ENCODE results near the gene CCDC186. TPM values are rescaled to one million over a fixed set of nuclear protein-coding genes. Genes with fewer than 3 reads are reported as not detected.

CCDC186 gene
- total RNA-seq, 1 experiment from 2014 or later = 17.1 TPM

GRCh38 chr10:114176511-114176910 is 2.5 kb upstream of the CCDC186 start:
- Histone ChIP-seq H3K4me3 (replicated peaks in 1 of 2; ENCODE audit: low read depth in 1 of 2, low read length in 2 of 2) (no peak overlapping the region), H3K9ac (ENCODE audit: low read length) (no peak overlapping the region), H3K27ac (ENCODE audit: low read depth, low read length) (no peak overlapping the region), H3K36me3 (ENCODE audit: control insufficient read depth in 1 of 2, insufficient read depth in 2 of 2, low read length in 2 of 2) (no peaks in the 10 kb centered on the region), H3K9me3 (ENCODE audit: control insufficient read depth in 1 of 2, insufficient read depth in 1 of 2, low read depth in 1 of 2, low read length in 2 of 2) (no peaks in the 10 kb centered on the region), H4K20me1 (ENCODE audit: insufficient read depth) (no peaks in the 10 kb centered on the region), H3K27me3 (ENCODE audit: insufficient read depth, low read length) (no peaks in the 10 kb centered on the region), H3K9me2 (ENCODE audit: insufficient read depth) (no peaks in the 10 kb centered on the region), H3K4me2 (ENCODE audit: low read length) (no peak overlapping the region), H2AFZ (ENCODE audit: low read depth, low read length, poor library complexity, severe bottlenecking) (no peak overlapping the region), H3K79me2 (ENCODE audit: insufficient read depth, low read length) (peaks cover 22% of the 10 kb centered on the region), H3K4me1 (ENCODE audit: control insufficient read depth in 1 of 2, insufficient read depth in 2 of 2, low read length in 2 of 2) (peaks cover 9 to 19% of the 10 kb centered on the region in 2 experiments; a peak in 3 of 4 replicates)
- POLR2A ChIA-PET = no interaction called here
- no TSS peak for BruUV-seq (replicated peaks)
- RAD21 ChIA-PET (ENCODE audit: low non-redundant PET in 1 of 2, low total read pairs in 2 of 2, uncharacterized antibody in 2 of 2, unreplicated experiment in 2 of 2) = no interaction called here
- DNase-seq (ENCODE audit: low read depth, low spot score) (no peak), ATAC-seq (no peak)
- TF ChIP-seq MAX (IDR thresholded peaks at IDR 0.05) (0 out of 2 replicates have a peak, but pooled peaks have one; percentile 1), EGR1 (IDR thresholded peaks at IDR 0.05; ENCODE audit: low read depth) (no peak)
- CTCF ChIA-PET = no interaction called here
- intact Hi-C loops (cut with micrococcal nuclease) = no loop called here

- no peak overlapping the region for H3K9ac ChIP-seq (ENCODE audit: low read length)
- H2AFZ ChIP-seq (ENCODE audit: low read depth, low read length, poor library complexity, severe bottlenecking) = peak overlapping the region; percentile 98
- peaks cover 9 to 19% of the 10 kb centered on the region in 2 experiments; a peak in 3 of 4 replicates for H3K4me1 ChIP-seq (ENCODE audit: control insufficient read depth in 1 of 2, insufficient read depth in 2 of 2, low read length in 2 of 2)
- ATAC-seq = no peak
- H3K27ac ChIP-seq (ENCODE audit: low read depth, low read length) = no peak overlapping the region
- no peaks in the 10 kb centered on the region for H3K9me3 ChIP-seq (ENCODE audit: control insufficient read depth in 1 of 2, insufficient read depth in 1 of 2, low read depth in 1 of 2, low read length in 2 of 2)
- TF ChIP-seq EZH2 (IDR thresholded peaks at IDR 0.05) (no peak), ZNF274 (IDR thresholded peaks at IDR 0.05; ENCODE audit: low read depth, low read length) (no peak), EGR1 (IDR thresholded peaks at IDR 0.05; ENCODE audit: low read depth) (no peak), YY1 (IDR thresholded peaks at IDR 0.05; ENCODE audit: extremely low read depth, insufficient replicate concordance, low read depth, low read length) (no peak), ELF1 (IDR thresholded peaks at IDR 0.05; ENCODE audit: borderline replicate concordance, low read depth) (no peak), ZFX (IDR thresholded peaks at IDR 0.05) (no peak), CTCF (IDR thresholded peaks at IDR 0.05 in 2 of 3, conservative IDR thresholded peaks at IDR 0.05 in 1 of 3; ENCODE audit: borderline replicate concordance in 1 of 3, insufficient read depth in 1 of 3, low read depth in 2 of 3, low read length in 2 of 3) (no peak), TCF7L2 (IDR thresholded peaks at IDR 0.05; ENCODE audit: borderline replicate concordance, extremely low read depth, insufficient read depth, insufficient read length) (no peak), RAD21 (IDR thresholded peaks at IDR 0.05; ENCODE audit: low read depth) (no peak), MAX (IDR thresholded peaks at IDR 0.05) (no peak), POLR2A (IDR thresholded peaks at IDR 0.05; ENCODE audit: borderline replicate concordance, extremely low read depth, insufficient read depth, insufficient read length) (no peak), ATF3 (IDR thresholded peaks at IDR 0.05) (no peak), REST (IDR thresholded peaks at IDR 0.05; ENCODE audit: low read depth) (no peak), SIN3A (IDR thresholded peaks at IDR 0.05; ENCODE audit: low read depth) (no peak), SP1 (IDR thresholded peaks at IDR 0.05; ENCODE audit: low read depth) (no peak)
- DNase-seq (ENCODE audit: low read depth, low spot score) = no peak
- ChIA-PET POLR2A (no interaction called here), RAD21 (ENCODE audit: low non-redundant PET in 1 of 2, low total read pairs in 2 of 2, uncharacterized antibody in 2 of 2, unreplicated experiment in 2 of 2) (no interaction called here), CTCF (no interaction called here)
- no peak overlapping the region for H3K4me3 ChIP-seq (replicated peaks in 1 of 2; ENCODE audit: low read depth in 1 of 2, low read length in 2 of 2)
- BruUV-seq (replicated peaks) = no TSS peak
- intact Hi-C loops (cut with micrococcal nuclease) = no loop called here
- peaks cover 26% of the 10 kb centered on the region for H3K79me2 ChIP-seq (ENCODE audit: insufficient read depth, low read length)
- no peaks in the 10 kb centered on the region for H3K9me2 ChIP-seq (ENCODE audit: insufficient read depth)
- no peak overlapping the region for H3K4me2 ChIP-seq (ENCODE audit: low read length)
- no peaks in the 10 kb centered on the region for H3K36me3 ChIP-seq (ENCODE audit: control insufficient read depth in 1 of 2, insufficient read depth in 2 of 2, low read length in 2 of 2)
- H4K20me1 ChIP-seq (ENCODE audit: insufficient read depth) = no peaks in the 10 kb centered on the region
- H3K27me3 ChIP-seq (ENCODE audit: insufficient read depth, low read length) = no peaks in the 10 kb centered on the region
Observed at GRCh38 chr10:114175667-114176066, 1.7 kb upstream of the CCDC186 start.
